IMR-90 (cell line): ENCODE results near the gene UNC93B1. TPM values are rescaled to one million over a fixed set of nuclear protein-coding genes. Genes with fewer than 3 reads are reported as not detected.

Source experiments
- ATAC-seq: fragments of 200-7000 bp; cut with Tn5 transposase; 2 replicates; pipeline ENCODE4 v1.9.1; 2020; ENCODE audit warnings: low read depth, mild to moderate bottlenecking, moderate library complexity
- BruUV-seq: library from RNA; stranded (reverse); fragments of 400-500 nt; replicated peaks from 2 replicates; lab custom pipeline; 2021; lab: Mats Ljungman, UMichigan
- CTCF ChIA-PET: fragments of 300-600 bp; formaldehyde crosslinking; extraction: SDS; loops from one replicate; lab custom pipeline; 2021; ENCODE audit warnings: antibody characterized with exemption; lab: Yijun Ruan, JAX
- POLR2A ChIA-PET: fragments of 300-600 bp; sonication (Branson Sonifier 250); formaldehyde crosslinking; loops from one replicate; lab custom pipeline; 2022; ENCODE audit warnings: antibody characterized with exemption; ENCODE audit not compliant: unreplicated experiment; lab: Charles Lee
- DNase-seq: peaks from one replicate; pipeline ENCODE4 v3.0.0; 2013
- H2AFZ ChIP-seq: replicated peaks from 2 replicates; pipeline ENCODE3; 2013; ENCODE audit warnings: low read length, mild to moderate bottlenecking; ENCODE audit not compliant: poor library complexity
- H2AK5ac ChIP-seq: 2 replicates; pipeline ENCODE4 v1.6.1; 2013; ENCODE audit warnings: low read depth, low read length, inconsistent platforms
- H2AK9ac ChIP-seq: replicated peaks from 2 replicates; pipeline ENCODE3; 2013; ENCODE audit warnings: mild to moderate bottlenecking, low read depth, low read length, moderate library complexity; ENCODE audit not compliant: poor library complexity
- H2BK120ac ChIP-seq: 2 replicates; pipeline ENCODE4 v1.6.1; 2013; ENCODE audit warnings: low read depth, low read length, inconsistent platforms
- H2BK15ac ChIP-seq: 3 replicates; pipeline ENCODE4 v1.6.1; 2013; ENCODE audit warnings: low read depth, low read length, inconsistent platforms
- H2BK20ac ChIP-seq: 2 replicates; pipeline ENCODE4 v1.6.1; 2013; ENCODE audit warnings: low read depth, mild to moderate bottlenecking, inconsistent platforms, low read length, moderate library complexity
- H2BK5ac ChIP-seq: 2 replicates; pipeline ENCODE4 v1.6.1; 2013; ENCODE audit warnings: mild to moderate bottlenecking, low read depth, low read length, inconsistent platforms; ENCODE audit not compliant: poor library complexity, severe bottlenecking
- H3K14ac ChIP-seq: replicated peaks from 2 replicates; pipeline ENCODE4 v1.6.1; 2013; ENCODE audit warnings: low read depth, low read length, inconsistent platforms
- H3K18ac ChIP-seq: 2 replicates; pipeline ENCODE4 v1.6.1; 2013; ENCODE audit warnings: low read depth, low read length, control low read depth
- H3K23ac ChIP-seq: 2 replicates; pipeline ENCODE4 v1.6.1; 2013; ENCODE audit warnings: low read depth, low read length, inconsistent platforms
- H3K27ac ChIP-seq: 2 replicates; pipeline ENCODE4 v1.5.1; 2013; ENCODE audit warnings: mild to moderate bottlenecking, control low read depth, low read length; ENCODE audit not compliant: insufficient read depth
- H3K27me3 ChIP-seq: 2 replicates; pipeline ENCODE4 v1.6.1; 2013; ENCODE audit warnings: low read length; ENCODE audit not compliant: control insufficient read depth, insufficient read depth
- H3K36me3 ChIP-seq: 2 replicates; pipeline ENCODE4 v1.6.1; 2013; ENCODE audit warnings: low read length, mixed read lengths; ENCODE audit not compliant: control insufficient read depth, insufficient read depth
- H3K4ac ChIP-seq: 2 replicates; pipeline ENCODE4 v1.6.1; 2013; ENCODE audit warnings: low read depth, low read length, inconsistent platforms
- H3K4me1 ChIP-seq: 2 replicates; pipeline ENCODE4 v1.6.1; 2013; ENCODE audit warnings: low read length, mixed read lengths; ENCODE audit not compliant: control insufficient read depth, insufficient read depth
- H3K4me2 ChIP-seq: 2 replicates; pipeline ENCODE4 v1.6.1; 2013; ENCODE audit warnings: low read depth, mild to moderate bottlenecking, control low read depth, low read length, moderate library complexity
- H3K4me3 ChIP-seq: 2 replicates; pipeline ENCODE4 v1.5.1; 2013; ENCODE audit warnings: low read depth, mild to moderate bottlenecking, control low read depth, low read length, moderate library complexity; ENCODE audit not compliant: insufficient read depth
- H3K56ac ChIP-seq: 2 replicates; pipeline ENCODE4 v1.6.1; 2013; ENCODE audit warnings: low read length, inconsistent platforms; ENCODE audit not compliant: insufficient read depth; ENCODE audit errors: extremely low read depth
- H3K79me1 ChIP-seq, 2 experiments: 2 replicates each; pipeline ENCODE4 v1.6.1; 2013; ENCODE audit warnings: low read length in 2 of 2, inconsistent platforms in 1 of 2, low read depth in 1 of 2
- H3K9ac ChIP-seq: 2 replicates; pipeline ENCODE4 v1.6.1; 2013; ENCODE audit warnings: low read depth, low read length, control low read depth
- H3K9me1 ChIP-seq: 2 replicates; pipeline ENCODE4 v1.6.1; 2013; ENCODE audit warnings: low read length, inconsistent platforms; ENCODE audit not compliant: insufficient read depth
- H3K9me3 ChIP-seq: 2 replicates; pipeline ENCODE4 v1.6.1; 2013; ENCODE audit warnings: low read length; ENCODE audit not compliant: control insufficient read depth, insufficient read depth
- H4K20me1 ChIP-seq: 2 replicates; pipeline ENCODE4 v1.6.1; 2013; ENCODE audit warnings: low read length, inconsistent platforms; ENCODE audit not compliant: insufficient read depth
- H4K5ac ChIP-seq: 2 replicates; pipeline ENCODE4 v1.6.1; 2013; ENCODE audit warnings: mild to moderate bottlenecking, low read depth, low read length, control low read depth
- H4K8ac ChIP-seq, 2 experiments: 2 replicates each; pipeline ENCODE4 v1.6.1; 2013; ENCODE audit warnings: low read depth in 2 of 2, low read length in 2 of 2, control low read depth in 1 of 2, inconsistent platforms in 1 of 2
- H4K91ac ChIP-seq: 2 replicates; pipeline ENCODE4 v1.6.1; 2013; ENCODE audit warnings: low read depth, low read length, inconsistent platforms; ENCODE audit not compliant: insufficient read depth
- CEBPB ChIP-seq: IDR thresholded peaks from 2 replicates; pipeline ENCODE4 v1.6.1; 2012; ENCODE audit warnings: low read depth, low read length, improper control_type of control experiment
- CHD1 ChIP-seq: IDR thresholded peaks from 2 replicates; pipeline ENCODE4 v1.6.1; 2012; ENCODE audit warnings: low read depth, low read length, improper control_type of control experiment
- MAFK ChIP-seq: IDR thresholded peaks from 2 replicates; pipeline ENCODE4 v1.6.1; 2012; ENCODE audit warnings: low read depth, low read length, improper control_type of control experiment
- MXI1 ChIP-seq: IDR thresholded peaks from 2 replicates; pipeline ENCODE4 v1.6.1; 2012; ENCODE audit warnings: low read depth, mild to moderate bottlenecking, low read length, moderate library complexity, borderline replicate concordance
- NFE2L2 ChIP-seq: fragments of 150-350 bp; IDR thresholded peaks from 2 replicates; pipeline ENCODE4 v1.6.1; 2016; ENCODE audit warnings: low read depth, mild to moderate bottlenecking, low read length
- POLR2A ChIP-seq: IDR thresholded peaks from 2 replicates; pipeline ENCODE4 v1.6.1; 2012; ENCODE audit warnings: mild to moderate bottlenecking, low read depth, low read length
- RAD21 ChIP-seq: IDR thresholded peaks from 2 replicates; pipeline ENCODE4 v1.6.1; 2012; ENCODE audit warnings: low read length, improper control_type of control experiment
- SMC3 ChIP-seq: fragments of 150-350 bp; IDR thresholded peaks from 2 replicates; pipeline ENCODE4 v1.6.1; 2016; ENCODE audit warnings: low read depth, mild to moderate bottlenecking, antibody characterized with exemption, low read length, moderate library complexity
- WGBS, 2 experiments: methylation state at CpG; one replicate each; pipeline versions ENCODE4 v1.1.5 to v1.1.7; 2013; ENCODE audit warnings: missing lambda C conversion rate in 2 of 2; ENCODE audit not compliant: insufficient read length in 1 of 2; ENCODE audit errors: extremely low coverage in 2 of 2; 5-methylcytosine and 5-hydroxymethylcytosine counted together
- dilution Hi-C: fragments of 300-500 bp; cut with HindIII; formaldehyde crosslinking; loops from one replicate; pipeline ENCODE4 v1.14.3; 2018; ENCODE audit warnings: low sequenced_read_pairs; ENCODE audit not compliant: unreplicated experiment
- in situ Hi-C: fragments of 300-500 bp; cut with MboI; formaldehyde crosslinking; loops from 3 replicates; pipeline ENCODE4 v1.14.3; 2019; ENCODE audit warnings: low sequenced_read_pairs, inconsistent platforms, mixed read lengths
- intact Hi-C: fragments of 100-400 bp; cut with micrococcal nuclease; formaldehyde crosslinking; loops from 2 replicates; pipeline ENCODE4 v1.10.0; 2022
- polyA plus RNA-seq, 3 experiments: library from polyadenylated mRNA; depleted of rRNA; stranded (reverse); fragments of >200 nt; gene quantifications; 2 replicates each; pipeline ENCODE4 v1.2.3, GENCODE V29; 2012; ENCODE audit warnings: low replicate concordance in 1 of 3
- total RNA-seq: library from RNA; depleted of rRNA; stranded (reverse); fragments of >200 nt; gene quantifications from 2 replicates; pipeline ENCODE4 v1.2.3, GENCODE V29; 2012
- TF ChIP-seq, protein P1 (sequence below): fragments of 150-350 bp; IDR thresholded peaks from 2 replicates; pipeline ENCODE4 v1.6.1; 2016; ENCODE audit warnings: low read depth, mild to moderate bottlenecking, low read length, moderate library complexity, borderline replicate concordance

UNC93B1 gene
- total and polyA plus RNA-seq, 2 of the 4 experiments (the other 2 are of a cell fraction) = 10.9 to 19.2 TPM

GRCh38 chr11:67998150-67999045 lies 5.5 kb downstream of the UNC93B1 start:
- dilution Hi-C loops (no loop called here), intact Hi-C loops (no loop called here), in situ Hi-C loops (no loop called here)
- Histone ChIP-seq H2BK20ac (no peak overlapping the region), H3K9me1 (no peaks in the 10 kb centered on the region; the same call in 1 of the 2 replicates), H3K4me2 (no peak overlapping the region), H2AK5ac (no peak overlapping the region), H4K8ac (no peak overlapping the region), H3K27ac (no peak overlapping the region), H3K18ac (no peak overlapping the region), H3K14ac (no peak overlapping the region), H3K79me1 (no peaks in the 10 kb centered on the region), H4K5ac (no peak overlapping the region), H2BK5ac (no peak overlapping the region), H3K27me3 (no peaks in the 10 kb centered on the region), H3K9ac (no peak overlapping the region), H3K36me3 (no peaks in the 10 kb centered on the region), H3K56ac (no peak overlapping the region), H3K23ac (no peak overlapping the region), H3K4me3 (no peak overlapping the region), H2AFZ (no peak overlapping the region), H4K20me1 (no peaks in the 10 kb centered on the region), H3K9me3 (no peaks in the 10 kb centered on the region), H3K4me1 (peaks cover 2% of the 10 kb centered on the region; the same call in 1 of the 2 replicates), H2BK15ac (no peak overlapping the region), H2BK120ac (no peak overlapping the region), H4K91ac (no peak overlapping the region), H3K4ac (no peak overlapping the region), H2AK9ac (no peak overlapping the region)
- ChIA-PET CTCF (no interaction called here), POLR2A (no interaction called here)
- ATAC-seq (no peak), DNase-seq (no peak)
- BruUV-seq = no TSS peak
- no peak for TF ChIP-seq MXI1
- TF ChIP-seq CHD1 = no peak
- no peak for TF ChIP-seq MAFK
- no peak for TF ChIP-seq POLR2A
- no peak for TF ChIP-seq RAD21
- TF ChIP-seq NFE2L2 = no peak
- no peak for TF ChIP-seq CEBPB
- no peak for TF ChIP-seq SMC3
- TF ChIP-seq, protein P1, sequence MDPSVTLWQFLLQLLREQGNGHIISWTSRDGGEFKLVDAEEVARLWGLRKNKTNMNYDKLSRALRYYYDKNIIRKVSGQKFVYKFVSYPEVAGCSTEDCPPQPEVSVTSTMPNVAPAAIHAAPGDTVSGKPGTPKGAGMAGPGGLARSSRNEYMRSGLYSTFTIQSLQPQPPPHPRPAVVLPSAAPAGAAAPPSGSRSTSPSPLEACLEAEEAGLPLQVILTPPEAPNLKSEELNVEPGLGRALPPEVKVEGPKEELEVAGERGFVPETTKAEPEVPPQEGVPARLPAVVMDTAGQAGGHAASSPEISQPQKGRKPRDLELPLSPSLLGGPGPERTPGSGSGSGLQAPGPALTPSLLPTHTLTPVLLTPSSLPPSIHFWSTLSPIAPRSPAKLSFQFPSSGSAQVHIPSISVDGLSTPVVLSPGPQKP = no peak
- 100% methylated on average over 2 of the region's 9 CpGs; no CpG with 5 or more reads in 1 of the 2 experiments for WGBS, 2 experiments
